HepG2 (cell line): ENCODE results near the gene TMEM9B. TPM values are rescaled to one million over a fixed set of nuclear protein-coding genes. Genes with fewer than 3 reads are reported as not detected.

Experiments used
- ATAC-seq: fragments of 200-7000 bp; cut with Tn5 transposase; 3 replicates; pipeline ENCODE4 v1.9.1; 2020; ENCODE audit warnings: mild to moderate bottlenecking, moderate library complexity
- BruUV-seq: library from RNA; stranded (reverse); fragments of 400-500 nt; replicated peaks from 2 replicates; lab custom pipeline; 2021; lab: Mats Ljungman, UMichigan
- CTCF ChIA-PET: fragments of 300-600 bp; formaldehyde crosslinking; extraction: SDS; loops from one replicate; lab custom pipeline; 2021; ENCODE audit warnings: low total read pairs, inconsistent platforms, low intra/inter-chr PET ratio; lab: Yijun Ruan, JAX
- POLR2A ChIA-PET: fragments of 350-600 bp; sonication (Branson Sonifier 250); formaldehyde crosslinking; loops from one replicate; lab custom pipeline; 2020; ENCODE audit warnings: antibody characterized with exemption, inconsistent platforms; lab: Yijun Ruan, JAX
- DNase-seq: peaks from one replicate; pipeline ENCODE4 v3.0.0-alpha.2; 2015; ENCODE audit warnings: low spot score
- FAIRE-seq: peaks from 3 replicates; lab custom pipeline; 2011; peaks lifted over from hg19 to GRCh38; lab: Jason Lieb, UNC
- H2AFZ ChIP-seq: one replicate; pipeline ENCODE4 v1.6.1; 2011; ENCODE audit warnings: low read length, inconsistent platforms
- H3K27ac ChIP-seq: fragments of 300-600 bp; 3 replicates; pipeline ENCODE4 v1.8.0; 2011; ENCODE audit warnings: mixed run types, mild to moderate bottlenecking, mixed read lengths, low read length, inconsistent platforms; ENCODE audit not compliant: insufficient read depth; ENCODE audit errors: extremely low read length
- H3K27me3 ChIP-seq, 2 experiments: fragments of 200-600 bp in 1 of 2; 2 replicates in 1 of 2; 3 replicates in 1 of 2; pipeline versions ENCODE4 v1.6.0 to v1.8.0; 2011; ENCODE audit warnings: low read length in 2 of 2, mild to moderate bottlenecking in 2 of 2, moderate library complexity in 2 of 2, inconsistent platforms in 1 of 2; ENCODE audit not compliant: insufficient read depth in 2 of 2, control insufficient read depth in 1 of 2
- H3K36me3 ChIP-seq, 2 experiments: fragments of 200-600 bp in 1 of 2; replicated peaks in 1 of 2; 2 replicates in 1 of 2; 3 replicates in 1 of 2; pipeline versions ENCODE4 v1.5.1 to v1.8.0; 2011; ENCODE audit warnings: low read length in 2 of 2, inconsistent platforms in 1 of 2; ENCODE audit not compliant: insufficient read depth in 2 of 2, control insufficient read depth in 1 of 2
- H3K4me1 ChIP-seq: 2 replicates; pipeline ENCODE4 v1.5.1; 2012; ENCODE audit warnings: low read length, inconsistent platforms; ENCODE audit not compliant: insufficient read depth
- H3K4me2 ChIP-seq: 2 replicates; pipeline ENCODE4 v1.6.0; 2011; ENCODE audit warnings: low read depth, low read length, inconsistent platforms
- H3K4me3 ChIP-seq, 3 experiments: fragments of 200-600 bp in 1 of 3; sonication (generic), shearing (Covaris generic) in 1 of 3; replicated peaks in 1 of 3; 2 replicates each; pipeline ENCODE4 v1.5.1; 2011 to 2016; ENCODE audit warnings: low read length in 3 of 3, inconsistent platforms in 2 of 3, low read depth in 2 of 3, mild to moderate bottlenecking in 2 of 3, control low read depth in 1 of 3, mixed read lengths in 1 of 3; ENCODE audit not compliant: insufficient read depth in 1 of 3
- H3K79me2 ChIP-seq: one replicate; pipeline ENCODE4 v1.6.1; 2011; ENCODE audit warnings: low read length, inconsistent platforms; ENCODE audit not compliant: insufficient read depth
- H3K9ac ChIP-seq: 2 replicates; pipeline ENCODE4 v1.6.0; 2011; ENCODE audit warnings: mild to moderate bottlenecking, low read depth, low read length, inconsistent platforms; ENCODE audit not compliant: insufficient read depth
- H3K9me3 ChIP-seq: 2 replicates; pipeline ENCODE4 v1.5.1; 2012; ENCODE audit warnings: mild to moderate bottlenecking, low read length
- H4K20me1 ChIP-seq: 2 replicates; pipeline ENCODE4 v1.6.0; 2011; ENCODE audit warnings: inconsistent platforms, mild to moderate bottlenecking, low read length, moderate library complexity; ENCODE audit not compliant: insufficient read depth
- SIN3A ChIP-seq: IDR thresholded peaks from 2 replicates; pipeline ENCODE4 v1.6.1; 2011; ENCODE audit warnings: low read depth, mild to moderate bottlenecking, control low read depth, low read length, borderline replicate concordance
- STAG1 ChIP-seq: sonication (generic); formaldehyde crosslinking; IDR thresholded peaks from 2 replicates; pipeline ENCODE4 v1.4.0; 2020; ENCODE audit warnings: missing genetic modification reagents
- TCF7 ChIP-seq: sonication (generic); IDR thresholded peaks from 2 replicates; pipeline ENCODE4 v1.6.1; 2016; ENCODE audit warnings: antibody characterized with exemption, low read depth
- ZC3H13 ChIP-seq: sonication (generic); formaldehyde crosslinking; IDR thresholded peaks from 2 replicates; pipeline ENCODE4 v1.8.1; 2023; ENCODE audit warnings: mild to moderate bottlenecking, missing genetic modification reagents, moderate library complexity
- ZNF460 ChIP-seq: sonication (generic); formaldehyde crosslinking; IDR thresholded peaks from 2 replicates; pipeline ENCODE4 v1.5.1; 2020; ENCODE audit warnings: missing genetic modification reagents, mild to moderate bottlenecking, borderline replicate concordance
- WGBS: methylation state at CpG from one replicate; pipeline ENCODE4 v1.1.6; 2017; ENCODE audit warnings: low lambda C conversion rate; 5-methylcytosine and 5-hydroxymethylcytosine counted together
- in situ Hi-C: cut with HindIII; loops from 2 replicates; pipeline ENCODE4 v1.10.0; 2017; ENCODE audit warnings: low pct_unique_long_range_greater_than_20kb; ENCODE audit not compliant: extremely low pct_ligation_motif_present
- intact Hi-C: fragments of 100-400 bp; cut with micrococcal nuclease; formaldehyde crosslinking; loops from one replicate; pipeline ENCODE4 v1.10.0; 2022; ENCODE audit not compliant: unreplicated experiment
- polyA plus RNA-seq, 8 experiments: library from polyadenylated mRNA; depleted of rRNA in 3 of 8; stranded (reverse) in 7 of 8; unstranded in 1 of 8; fragments of >200 nt; fragmentation: Illumina TruSeq in 4 of 8; extraction: Trizol in 4 of 8; gene quantifications; 2 replicates each; pipeline versions ENCODE4 v1.2.1 to v1.2.3, GENCODE V29; 2011 to 2016; ENCODE audit warnings: low read depth in 4 of 8, missing spikeins in 1 of 8, mixed read lengths in 1 of 8; ENCODE audit not compliant: insufficient read depth in 1 of 8
- total RNA-seq, 5 experiments: library from RNA; depleted of rRNA; stranded (reverse); fragments of >200 nt; fragmentation: Illumina TruSeq; extraction: Trizol; gene quantifications; 2 replicates each; pipeline ENCODE4 v1.2.3, GENCODE V29; 2016; ENCODE audit warnings: low read depth in 1 of 5
- TF ChIP-seq, protein P1 (sequence below): sonication (generic); formaldehyde crosslinking; IDR thresholded peaks from 2 replicates; pipeline ENCODE4 v1.5.0; 2020; ENCODE audit warnings: mild to moderate bottlenecking, missing genetic modification reagents, moderate library complexity
- TF ChIP-seq, protein P2 (sequence below): IDR thresholded peaks from 2 replicates; pipeline ENCODE4 v1.6.1; 2016; ENCODE audit warnings: control low read depth
- TF ChIP-seq, protein P3 (sequence below): sonication (generic); formaldehyde crosslinking; IDR thresholded peaks from 2 replicates; pipeline ENCODE4 v1.4.0; 2020; ENCODE audit warnings: mild to moderate bottlenecking, missing genetic modification reagents

Gene TMEM9B
- total and polyA plus RNA-seq, 2 of the 13 experiments (the other 11 are each of a cell fraction or from before 2014, with no cell fraction given), result 12.4 to 20.8 TPM

DNA sequence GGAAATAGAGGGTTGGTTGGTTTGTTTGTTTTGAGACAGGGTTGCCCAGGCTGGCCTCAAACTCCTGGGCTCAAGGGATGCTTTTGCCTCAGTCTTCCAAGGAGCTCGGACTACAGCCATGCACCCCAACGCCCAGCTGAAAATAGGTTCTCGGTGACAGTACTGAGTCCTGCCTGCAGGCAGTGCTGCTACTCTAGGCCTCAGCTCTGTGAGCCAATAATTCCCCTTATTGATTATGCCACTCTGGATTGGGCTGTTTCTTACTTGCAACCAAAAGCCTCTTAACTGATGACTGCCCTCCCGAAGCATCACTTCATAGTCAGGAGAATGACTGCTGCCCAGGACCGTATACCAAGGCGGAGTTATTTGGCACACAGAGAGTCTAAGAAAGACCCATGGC is 30.3 kb downstream of the TMEM9B start:
- no peaks in the 10 kb centered on the region for H3K27me3 ChIP-seq
- 80% methylated on average over 6 of the region's 6 CpGs for WGBS
- no peaks in the 10 kb centered on the region for H3K79me2 ChIP-seq
- peaks cover 5% of the 10 kb centered on the region; the same call in 1 of the 2 replicates for H3K4me1 ChIP-seq
- H3K4me2 ChIP-seq, result no peak overlapping the region
- BruUV-seq, result no TSS peak
- ATAC-seq (peak; percentile 48; the same call in 2 of the 3 replicates), DNase-seq (no peak), FAIRE-seq (no peak)
- no peak overlapping the region for H2AFZ ChIP-seq
- H3K9me3 ChIP-seq, result no peaks in the 10 kb centered on the region
- POLR2A ChIA-PET, result no interaction called here
- CTCF ChIA-PET, result no interaction called here
- TF ChIP-seq ZC3H13 (CRISPR knock-in tag), result no peak
- TF ChIP-seq STAG1 (CRISPR knock-in tag), result peak; percentile 12; the same call in 1 of the 2 replicates
- TF ChIP-seq, protein P1, sequence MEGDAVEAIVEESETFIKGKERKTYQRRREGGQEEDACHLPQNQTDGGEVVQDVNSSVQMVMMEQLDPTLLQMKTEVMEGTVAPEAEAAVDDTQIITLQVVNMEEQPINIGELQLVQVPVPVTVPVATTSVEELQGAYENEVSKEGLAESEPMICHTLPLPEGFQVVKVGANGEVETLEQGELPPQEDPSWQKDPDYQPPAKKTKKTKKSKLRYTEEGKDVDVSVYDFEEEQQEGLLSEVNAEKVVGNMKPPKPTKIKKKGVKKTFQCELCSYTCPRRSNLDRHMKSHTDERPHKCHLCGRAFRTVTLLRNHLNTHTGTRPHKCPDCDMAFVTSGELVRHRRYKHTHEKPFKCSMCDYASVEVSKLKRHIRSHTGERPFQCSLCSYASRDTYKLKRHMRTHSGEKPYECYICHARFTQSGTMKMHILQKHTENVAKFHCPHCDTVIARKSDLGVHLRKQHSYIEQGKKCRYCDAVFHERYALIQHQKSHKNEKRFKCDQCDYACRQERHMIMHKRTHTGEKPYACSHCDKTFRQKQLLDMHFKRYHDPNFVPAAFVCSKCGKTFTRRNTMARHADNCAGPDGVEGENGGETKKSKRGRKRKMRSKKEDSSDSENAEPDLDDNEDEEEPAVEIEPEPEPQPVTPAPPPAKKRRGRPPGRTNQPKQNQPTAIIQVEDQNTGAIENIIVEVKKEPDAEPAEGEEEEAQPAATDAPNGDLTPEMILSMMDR (CRISPR knock-in tag), result 0 out of 2 replicates have a peak, but pooled peaks have one; percentile 18
- in situ Hi-C loops (no loop called here), intact Hi-C loops (no loop called here)
- H4K20me1 ChIP-seq, result no peaks in the 10 kb centered on the region
- H3K9ac ChIP-seq, result no peak overlapping the region
- H3K4me3 ChIP-seq, result no peak overlapping the region
- H3K27ac ChIP-seq, result no peak overlapping the region
- H3K36me3 ChIP-seq, result no peaks in the 10 kb centered on the region

DNA sequence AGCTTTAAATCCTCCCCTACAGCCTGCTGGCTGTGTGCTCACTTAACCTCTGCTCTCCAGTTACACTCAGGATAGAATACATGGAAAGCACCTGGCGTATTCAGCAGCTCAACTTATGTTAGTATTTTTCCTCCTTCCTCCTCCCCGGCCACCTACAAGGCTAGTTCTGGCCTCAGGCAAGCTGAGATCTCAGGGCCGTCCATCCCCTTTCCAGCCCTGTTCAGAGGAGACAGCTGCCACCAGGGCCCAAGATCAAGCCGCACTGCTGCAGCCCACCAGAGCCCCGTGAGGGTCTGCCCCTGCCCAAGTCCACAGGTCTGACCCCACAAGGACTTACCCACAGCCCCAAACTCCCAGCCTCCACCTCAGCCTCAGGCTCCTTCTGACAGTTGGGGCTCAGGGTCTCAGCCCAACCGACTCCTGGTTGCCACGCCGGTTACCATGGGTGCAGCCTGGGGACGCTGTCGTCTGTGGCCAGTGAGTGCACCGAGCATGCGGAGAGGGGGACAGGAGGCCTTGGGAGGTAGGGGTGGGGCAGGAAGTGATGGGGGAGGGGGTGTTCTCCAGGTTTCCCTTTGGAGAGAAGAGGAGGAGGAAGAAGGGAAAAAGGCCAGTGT is 31.6 kb downstream of the TMEM9B start, which contains the start of gene C11orf16:
Gene C11orf16 (minus strand): TSS at position 384 of the 617 bp plus-strand sequence. CDS start 639 bp downstream, outside the sequence.
- 84% methylated on average over 11 of the region's 12 CpGs for whole genome bisulfite sequencing
- no peak for TF ChIP-seq ZNF460 (CRISPR knock-in tag)
- TF ChIP-seq, protein P2, sequence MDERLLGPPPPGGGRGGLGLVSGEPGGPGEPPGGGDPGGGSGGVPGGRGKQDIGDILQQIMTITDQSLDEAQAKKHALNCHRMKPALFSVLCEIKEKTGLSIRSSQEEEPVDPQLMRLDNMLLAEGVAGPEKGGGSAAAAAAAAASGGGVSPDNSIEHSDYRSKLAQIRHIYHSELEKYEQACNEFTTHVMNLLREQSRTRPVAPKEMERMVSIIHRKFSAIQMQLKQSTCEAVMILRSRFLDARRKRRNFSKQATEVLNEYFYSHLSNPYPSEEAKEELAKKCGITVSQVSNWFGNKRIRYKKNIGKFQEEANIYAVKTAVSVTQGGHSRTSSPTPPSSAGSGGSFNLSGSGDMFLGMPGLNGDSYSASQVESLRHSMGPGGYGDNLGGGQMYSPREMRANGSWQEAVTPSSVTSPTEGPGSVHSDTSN (CRISPR knock-in tag), result no peak
- TF ChIP-seq, protein P3, sequence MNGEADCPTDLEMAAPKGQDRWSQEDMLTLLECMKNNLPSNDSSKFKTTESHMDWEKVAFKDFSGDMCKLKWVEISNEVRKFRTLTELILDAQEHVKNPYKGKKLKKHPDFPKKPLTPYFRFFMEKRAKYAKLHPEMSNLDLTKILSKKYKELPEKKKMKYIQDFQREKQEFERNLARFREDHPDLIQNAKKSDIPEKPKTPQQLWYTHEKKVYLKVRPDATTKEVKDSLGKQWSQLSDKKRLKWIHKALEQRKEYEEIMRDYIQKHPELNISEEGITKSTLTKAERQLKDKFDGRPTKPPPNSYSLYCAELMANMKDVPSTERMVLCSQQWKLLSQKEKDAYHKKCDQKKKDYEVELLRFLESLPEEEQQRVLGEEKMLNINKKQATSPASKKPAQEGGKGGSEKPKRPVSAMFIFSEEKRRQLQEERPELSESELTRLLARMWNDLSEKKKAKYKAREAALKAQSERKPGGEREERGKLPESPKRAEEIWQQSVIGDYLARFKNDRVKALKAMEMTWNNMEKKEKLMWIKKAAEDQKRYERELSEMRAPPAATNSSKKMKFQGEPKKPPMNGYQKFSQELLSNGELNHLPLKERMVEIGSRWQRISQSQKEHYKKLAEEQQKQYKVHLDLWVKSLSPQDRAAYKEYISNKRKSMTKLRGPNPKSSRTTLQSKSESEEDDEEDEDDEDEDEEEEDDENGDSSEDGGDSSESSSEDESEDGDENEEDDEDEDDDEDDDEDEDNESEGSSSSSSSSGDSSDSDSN, result no peak
- no peak for TF ChIP-seq TCF7
- TF ChIP-seq SIN3A, result no peak

More for the DNA sequence above, 31.6 kb downstream of the TMEM9B start, which contains the start of gene C11orf16:
- H3K27me3 ChIP-seq, result no peaks in the 10 kb centered on the region
- no TSS peak for BruUV-seq
- intact Hi-C loops, result no loop called here
- H3K9me3 ChIP-seq, result no peaks in the 10 kb centered on the region
- H3K36me3 ChIP-seq, result no peaks in the 10 kb centered on the region
- no peak within 1 kb of the TSS for H3K4me2 ChIP-seq
- peaks cover 7% of the 10 kb centered on the region; the same call in 1 of the 2 replicates for H3K4me1 ChIP-seq
- ATAC-seq, result no peak; the same call in 2 of the 3 replicates
- FAIRE-seq, result no peak
- no peak within 1 kb of the TSS for H2AFZ ChIP-seq
- no peak within 1 kb of the TSS for H3K4me3 ChIP-seq
- ChIA-PET POLR2A (no interaction called here), CTCF (no interaction called here)
- in situ Hi-C loops, result no loop called here
- no peaks in the 10 kb centered on the region for H3K79me2 ChIP-seq
- no peak for DNase-seq
- H4K20me1 ChIP-seq, result no peaks in the 10 kb centered on the region
- H3K27ac ChIP-seq, result no peak within 1 kb of the TSS
- H3K9ac ChIP-seq, result no peak within 1 kb of the TSS
